Measurements from ENCODE around the gene AGBL4.

Gene AGBL4

GRCh38 chr1:48597663-48598062 lies 1426.1 kb downstream of the AGBL4 start:
- DNase-seq (ENCODE audit: low read depth, low spot score): no peak

GRCh38 chr1:48596046-48596445 lies 1427.7 kb downstream of the AGBL4 start:
- DNase-seq (ENCODE audit: low read depth, low spot score): no peak

- no peak for DNase-seq (ENCODE audit: low read depth, low spot score)
These were observed 1428.1 kb downstream of the AGBL4 start for GRCh38 chr1:48595613-48596012.

GRCh38 chr1:48592330-48592729 lies 1431.4 kb downstream of the AGBL4 start:
- no peak for DNase-seq (ENCODE audit: low read depth, low spot score)

- DNase-seq (ENCODE audit: low read depth, low spot score): no peak
These were observed 1432.6 kb downstream of the AGBL4 start for GRCh38 chr1:48591181-48591580.

GRCh38 chr1:48588061-48588460 lies 1435.7 kb downstream of the AGBL4 start:
- no peak for DNase-seq (ENCODE audit: low read depth, low spot score)

GRCh38 chr1:48582408-48582807 lies 1441.3 kb downstream of the AGBL4 start:
- DNase-seq (ENCODE audit: low read depth, low spot score): no peak

- no peak for DNase-seq (ENCODE audit: low read depth, low spot score)
These were observed 1442.5 kb downstream of the AGBL4 start for GRCh38 chr1:48581270-48581669.

- DNase-seq (ENCODE audit: low read depth, low spot score): no peak
These were observed 1447.2 kb downstream of the AGBL4 start for GRCh38 chr1:48576565-48576964.

GRCh38 chr1:48572646-48573258 lies 1451.0 kb downstream of the AGBL4 start:
- DNase-seq (ENCODE audit: low read depth, low spot score): no peak

- no peak for DNase-seq (ENCODE audit: low read depth, low spot score)
These were observed 1451.6 kb downstream of the AGBL4 start for GRCh38 chr1:48572134-48572533.

GRCh38 chr1:48571303-48571987 lies 1452.3 kb downstream of the AGBL4 start:
- no peak for DNase-seq (ENCODE audit: low read depth, low spot score)

- DNase-seq (ENCODE audit: low read depth, low spot score): no peak
These were observed 1453.2 kb downstream of the AGBL4 start for GRCh38 chr1:48570568-48570967.

GRCh38 chr1:48568501-48568900 lies 1455.3 kb downstream of the AGBL4 start:
- no peak for DNase-seq (ENCODE audit: low read depth, low spot score)

- no peak for DNase-seq (ENCODE audit: low read depth, low spot score)
These were observed 1457.3 kb downstream of the AGBL4 start for GRCh38 chr1:48566492-48566891.

- no peak for DNase-seq (ENCODE audit: low read depth, low spot score)
These were observed 1460.7 kb downstream of the AGBL4 start for GRCh38 chr1:48563021-48563420.

GRCh38 chr1:48561444-48561843 lies 1462.3 kb downstream of the AGBL4 start:
- no peak for DNase-seq (ENCODE audit: low read depth, low spot score)

- no peak for DNase-seq (ENCODE audit: low read depth, low spot score)
These were observed 1463.2 kb downstream of the AGBL4 start for GRCh38 chr1:48560577-48560976.

- DNase-seq (ENCODE audit: low read depth, low spot score): no peak
These were observed 1463.6 kb downstream of the AGBL4 start for GRCh38 chr1:48560116-48560515.

- no peak for DNase-seq (ENCODE audit: low read depth, low spot score)
These were observed 1465.4 kb downstream of the AGBL4 start for GRCh38 chr1:48558366-48558765.

- no peak for DNase-seq (ENCODE audit: low read depth, low spot score)
These were observed 1467.4 kb downstream of the AGBL4 start for GRCh38 chr1:48556186-48556850.

GRCh38 chr1:48555271-48555670 lies 1468.5 kb downstream of the AGBL4 start:
- DNase-seq (ENCODE audit: low read depth, low spot score): no peak
